ENCODE measurements around the gene TRA2A.

The TRA2A gene

DNA sequence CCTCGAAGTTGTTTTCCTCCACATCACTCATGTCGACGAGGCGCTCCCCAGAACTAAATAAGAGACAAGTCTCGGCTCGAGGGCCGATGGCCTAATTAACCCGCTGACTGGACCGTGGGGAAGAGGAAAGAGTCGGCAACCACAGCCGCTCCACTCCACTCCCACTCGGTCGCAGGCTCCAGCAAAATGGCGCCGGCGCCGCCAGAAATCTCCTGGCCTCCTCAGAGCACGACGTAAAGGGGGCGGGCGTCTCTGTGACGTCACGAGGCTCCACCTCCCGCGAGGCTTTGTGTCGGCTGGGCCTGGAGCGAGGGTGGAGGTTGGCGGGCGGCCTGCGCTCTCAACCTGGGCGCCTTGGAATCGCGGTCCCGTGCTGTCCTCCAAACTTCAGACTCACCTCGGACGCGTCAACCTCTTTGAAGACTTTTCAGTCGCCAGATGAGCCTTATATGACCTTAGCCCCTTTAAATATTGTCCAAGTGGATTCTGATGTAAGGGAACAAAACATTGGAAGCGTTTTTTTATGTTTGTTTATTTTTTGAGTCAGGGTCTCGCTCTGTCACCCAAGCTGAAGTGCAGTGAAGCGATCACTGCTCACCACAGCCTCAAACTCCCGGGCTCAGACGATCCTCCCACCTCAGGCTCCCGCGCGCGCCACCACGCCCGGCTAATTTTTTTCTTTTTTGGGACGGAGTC, at the start of gene TRA2A:
TRA2A (minus strand) TSS at position 188 of the 696 bp plus-strand sequence; CDS start at position 31, 157 bp downstream.
- Histone ChIP-seq H3K9ac (ENCODE audit: low read length) (peak within 1 kb of the TSS; percentile 99), H3K36me3 (ENCODE audit: control insufficient read depth, insufficient read depth, low read length, severe bottlenecking) (no peaks in the 10 kb centered on the region), H3K9me3 (ENCODE audit: control insufficient read depth, low read length) (no peaks in the 10 kb centered on the region), H3K4me3 (ENCODE audit: low read length) (peak within 1 kb of the TSS; percentile 95), H3K27me3 (replicated peaks; ENCODE audit: control insufficient read depth, insufficient read depth, low read length) (no peaks in the 10 kb centered on the region), H3K4me1 (ENCODE audit: control insufficient read depth, insufficient read depth, low read length) (peaks cover 28% of the 10 kb centered on the region)
- DNase-seq (ENCODE audit: low read depth): peak; percentile 98

DNA sequence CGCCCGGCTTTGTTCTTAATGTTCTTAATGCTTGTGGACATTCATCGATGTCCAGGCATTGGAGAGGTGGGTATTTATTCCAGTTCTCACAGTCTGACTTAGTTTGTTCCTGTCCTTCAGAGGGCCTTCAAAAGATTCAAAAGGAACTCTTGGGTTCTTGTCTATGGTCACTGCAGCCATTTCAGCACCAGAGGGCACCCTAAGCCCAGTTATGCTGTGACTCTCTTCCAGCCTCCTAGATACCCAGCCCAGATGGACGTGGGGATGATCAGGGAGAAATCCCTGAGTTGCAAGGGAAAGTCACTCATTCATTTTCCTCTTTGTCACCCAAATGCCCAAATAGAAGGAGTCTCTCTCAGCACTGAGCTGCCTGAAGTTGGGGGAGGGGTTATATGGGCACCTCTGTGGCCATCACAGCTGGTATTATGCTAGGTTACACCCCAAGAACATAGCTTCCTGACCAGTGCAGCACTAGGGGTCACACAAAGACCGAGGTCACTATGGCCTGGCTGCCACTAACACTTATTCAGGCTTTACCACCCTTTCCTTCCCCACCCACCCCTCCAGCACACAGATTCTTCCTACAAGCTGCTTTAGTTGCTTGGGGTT, 38.9 kb upstream of the TRA2A start:
- peak; percentile 92 for DNase-seq (ENCODE audit: low read depth)
- no peaks in the 10 kb centered on the region for H3K9me3 ChIP-seq (ENCODE audit: control insufficient read depth, low read length)
- H3K36me3 ChIP-seq (ENCODE audit: control insufficient read depth, insufficient read depth, low read length, severe bottlenecking): no peaks in the 10 kb centered on the region
- H3K4me1 ChIP-seq (ENCODE audit: control insufficient read depth, insufficient read depth, low read length): no peaks in the 10 kb centered on the region
- H3K9ac ChIP-seq (ENCODE audit: low read length): no peak overlapping the region
- H3K27me3 ChIP-seq (replicated peaks; ENCODE audit: control insufficient read depth, insufficient read depth, low read length): no peaks in the 10 kb centered on the region
- H3K4me3 ChIP-seq (ENCODE audit: low read length): no peak overlapping the region

DNA sequence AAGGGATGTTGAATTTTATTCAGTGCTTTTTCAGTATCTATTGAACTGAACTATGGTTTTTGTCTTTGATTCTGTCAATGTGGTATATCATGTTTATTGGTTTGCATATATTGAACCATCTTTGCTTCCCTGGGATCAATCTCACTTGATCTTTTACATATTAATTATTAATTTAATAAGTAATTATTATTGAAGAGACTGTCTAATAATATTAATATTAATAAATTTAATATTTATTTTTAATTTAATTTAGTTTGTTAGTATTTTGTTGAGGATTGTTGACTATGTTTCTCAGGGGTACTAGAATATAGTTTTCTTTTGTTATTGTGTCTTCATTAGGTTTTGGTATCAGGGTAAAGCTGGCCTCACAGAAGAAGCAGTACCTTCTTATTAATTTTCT, 26.5 kb upstream of the TRA2A start:
- Histone ChIP-seq H3K9me3 (ENCODE audit: control insufficient read depth, low read length) (peaks cover 7% of the 10 kb centered on the region), H3K9ac (ENCODE audit: low read length) (no peak overlapping the region), H3K27me3 (replicated peaks; ENCODE audit: control insufficient read depth, insufficient read depth, low read length) (no peaks in the 10 kb centered on the region), H3K4me1 (ENCODE audit: control insufficient read depth, insufficient read depth, low read length) (no peaks in the 10 kb centered on the region), H3K36me3 (ENCODE audit: control insufficient read depth, insufficient read depth, low read length, severe bottlenecking) (no peaks in the 10 kb centered on the region), H3K4me3 (ENCODE audit: low read length) (no peak overlapping the region)
- DNase-seq (ENCODE audit: low read depth): no peak

DNA sequence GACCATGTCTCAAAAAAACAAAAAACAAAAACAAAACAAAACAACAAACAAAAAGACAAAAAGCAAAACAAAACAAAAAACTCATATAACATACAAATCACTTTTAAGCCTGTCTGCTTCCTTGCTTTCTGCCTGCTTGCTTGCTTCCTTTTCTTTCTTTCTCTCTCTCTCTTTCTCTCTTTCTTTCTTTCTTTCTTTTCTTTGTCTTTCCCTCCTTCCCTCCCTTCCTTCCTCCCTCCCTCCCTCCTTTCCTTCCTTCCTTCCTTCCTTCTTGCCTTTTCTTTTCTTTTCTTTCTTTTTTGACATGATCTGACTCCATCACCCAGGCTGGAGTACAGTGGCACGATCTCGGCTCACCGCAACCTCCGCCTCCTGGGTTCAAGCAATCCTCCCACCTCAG, 15.9 kb upstream of the TRA2A start:
- Histone ChIP-seq H3K4me3 (ENCODE audit: low read length) (no peak overlapping the region), H3K4me1 (ENCODE audit: control insufficient read depth, insufficient read depth, low read length) (no peaks in the 10 kb centered on the region), H3K9me3 (ENCODE audit: control insufficient read depth, low read length) (peaks cover 3% of the 10 kb centered on the region), H3K9ac (ENCODE audit: low read length) (no peak overlapping the region), H3K27me3 (replicated peaks; ENCODE audit: control insufficient read depth, insufficient read depth, low read length) (peaks cover 4% of the 10 kb centered on the region), H3K36me3 (ENCODE audit: control insufficient read depth, insufficient read depth, low read length, severe bottlenecking) (no peaks in the 10 kb centered on the region)
- DNase-seq (ENCODE audit: low read depth): no peak

DNA sequence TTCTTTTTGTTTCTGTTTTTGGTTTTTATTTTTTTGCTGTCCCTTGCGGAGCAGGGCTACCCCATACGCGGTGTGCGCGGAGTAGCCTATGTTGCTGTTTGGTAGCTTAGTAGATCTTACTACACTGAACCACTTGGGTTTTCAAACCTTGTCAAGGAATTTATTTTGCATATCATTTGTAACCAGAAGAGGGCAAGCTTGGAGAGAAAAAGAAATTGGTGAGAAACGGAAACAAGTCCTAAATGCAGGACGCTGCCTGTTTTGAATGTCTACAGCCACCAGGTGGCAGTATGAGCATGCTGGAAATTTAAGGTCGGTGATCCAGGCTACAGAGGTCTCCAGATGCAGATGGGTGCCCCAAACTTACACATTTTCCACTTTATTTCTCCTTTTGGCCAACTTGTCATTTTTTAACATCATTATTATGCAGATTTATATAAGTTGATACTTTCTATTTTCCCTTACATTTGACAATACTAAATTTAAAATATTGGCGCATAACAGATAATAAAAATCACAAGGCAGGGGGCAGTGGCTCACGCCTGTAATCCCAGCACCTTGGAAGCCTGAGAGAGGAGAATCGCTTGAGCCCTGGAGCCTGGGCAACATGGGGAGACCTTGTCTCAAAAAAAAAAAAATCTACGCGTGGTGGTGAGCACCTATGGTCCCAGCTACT, 15.3 kb upstream of the TRA2A start:
- Histone ChIP-seq H3K9ac (ENCODE audit: low read length) (no peak overlapping the region), H3K36me3 (ENCODE audit: control insufficient read depth, insufficient read depth, low read length, severe bottlenecking) (no peaks in the 10 kb centered on the region), H3K4me3 (ENCODE audit: low read length) (no peak overlapping the region), H3K9me3 (ENCODE audit: control insufficient read depth, low read length) (peaks cover 4% of the 10 kb centered on the region), H3K4me1 (ENCODE audit: control insufficient read depth, insufficient read depth, low read length) (no peaks in the 10 kb centered on the region), H3K27me3 (replicated peaks; ENCODE audit: control insufficient read depth, insufficient read depth, low read length) (peaks cover 4% of the 10 kb centered on the region)
- peak; percentile 94 for DNase-seq (ENCODE audit: low read depth)

DNA sequence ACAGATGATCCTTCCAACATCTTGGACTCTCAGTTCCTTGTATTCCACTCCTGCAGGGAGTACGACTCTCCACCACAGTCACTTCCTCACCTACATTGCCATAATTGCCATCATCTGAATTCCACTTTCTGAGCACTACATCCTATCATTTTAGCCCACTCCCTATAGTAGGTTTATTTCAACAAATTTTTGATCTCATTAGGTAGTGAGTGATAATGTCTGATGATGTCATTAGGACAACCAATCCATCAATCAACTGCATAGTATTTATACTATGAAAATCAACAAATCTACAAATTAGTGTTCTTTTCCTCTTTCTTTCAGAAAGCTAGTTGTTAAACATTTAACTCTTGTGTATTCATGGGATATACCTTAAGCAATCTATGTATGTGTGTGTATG, 13.7 kb upstream of the TRA2A start:
- no peaks in the 10 kb centered on the region for H3K36me3 ChIP-seq (ENCODE audit: control insufficient read depth, insufficient read depth, low read length, severe bottlenecking)
- peaks cover 4% of the 10 kb centered on the region for H3K9me3 ChIP-seq (ENCODE audit: control insufficient read depth, low read length)

DNA sequence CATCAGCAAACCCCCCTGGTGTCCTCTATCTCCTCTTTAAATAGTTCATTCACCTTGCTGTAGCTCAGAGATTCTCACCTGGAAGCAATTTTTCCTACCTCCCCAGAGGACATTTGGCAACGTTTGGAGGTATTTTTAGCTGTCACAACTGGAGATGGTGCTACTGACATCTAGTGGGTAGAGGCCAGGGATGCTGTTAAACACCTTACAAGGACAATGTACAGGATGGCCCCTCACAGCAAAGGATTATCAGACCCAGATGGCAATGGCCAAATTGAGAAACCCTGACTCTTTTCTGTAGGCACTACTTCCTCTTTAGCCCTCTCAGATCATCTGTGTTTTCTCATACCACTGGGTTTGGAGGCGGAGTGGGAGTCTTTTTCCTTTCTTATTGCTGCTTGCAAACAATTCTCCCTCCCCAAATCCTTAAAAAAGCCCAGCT, 13.2 kb upstream of the TRA2A start:
- peak; percentile 62 for DNase-seq (ENCODE audit: low read depth)
- H3K9me3 ChIP-seq (ENCODE audit: control insufficient read depth, low read length): peaks cover 4% of the 10 kb centered on the region
- H3K4me3 ChIP-seq (ENCODE audit: low read length): no peak overlapping the region

More for the DNA sequence above, 13.7 kb upstream of the TRA2A start:
- no peak for DNase-seq (ENCODE audit: low read depth)
- Histone ChIP-seq H3K9ac (ENCODE audit: low read length) (no peak overlapping the region), H3K4me1 (ENCODE audit: control insufficient read depth, insufficient read depth, low read length) (no peaks in the 10 kb centered on the region), H3K27me3 (replicated peaks; ENCODE audit: control insufficient read depth, insufficient read depth, low read length) (peaks cover 4% of the 10 kb centered on the region), H3K4me3 (ENCODE audit: low read length) (no peak overlapping the region)

DNA sequence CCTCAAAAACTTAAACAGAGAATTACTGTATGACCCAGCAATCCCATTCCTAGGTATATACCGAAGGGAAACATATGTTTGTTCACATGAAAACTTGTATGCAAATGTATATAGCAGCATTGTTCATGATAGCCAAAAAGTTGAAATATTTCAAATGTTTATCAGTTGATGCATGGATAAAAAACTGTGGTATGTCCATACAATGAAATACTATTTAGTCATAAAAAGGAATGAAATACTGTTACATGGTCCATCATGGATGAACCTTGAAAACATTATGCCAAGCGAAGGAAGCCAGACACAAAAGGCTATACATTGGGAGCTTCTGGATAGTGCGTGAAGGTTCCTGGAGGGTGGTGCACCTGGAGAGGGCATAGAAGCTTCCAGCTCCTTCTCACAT, 11.0 kb upstream of the TRA2A start:
- Histone ChIP-seq H3K36me3 (ENCODE audit: control insufficient read depth, insufficient read depth, low read length, severe bottlenecking) (no peaks in the 10 kb centered on the region), H3K9me3 (ENCODE audit: control insufficient read depth, low read length) (peaks cover 4% of the 10 kb centered on the region), H3K27me3 (replicated peaks; ENCODE audit: control insufficient read depth, insufficient read depth, low read length) (no peaks in the 10 kb centered on the region), H3K9ac (ENCODE audit: low read length) (no peak overlapping the region), H3K4me1 (ENCODE audit: control insufficient read depth, insufficient read depth, low read length) (no peaks in the 10 kb centered on the region), H3K4me3 (ENCODE audit: low read length) (no peak overlapping the region)
- DNase-seq (ENCODE audit: low read depth): no peak

More for the DNA sequence above, 13.2 kb upstream of the TRA2A start:
- H3K4me1 ChIP-seq (ENCODE audit: control insufficient read depth, insufficient read depth, low read length): no peaks in the 10 kb centered on the region
- H3K9ac ChIP-seq (ENCODE audit: low read length): no peak overlapping the region
- peaks cover 4% of the 10 kb centered on the region for H3K27me3 ChIP-seq (replicated peaks; ENCODE audit: control insufficient read depth, insufficient read depth, low read length)
- H3K36me3 ChIP-seq (ENCODE audit: control insufficient read depth, insufficient read depth, low read length, severe bottlenecking): no peaks in the 10 kb centered on the region

DNA sequence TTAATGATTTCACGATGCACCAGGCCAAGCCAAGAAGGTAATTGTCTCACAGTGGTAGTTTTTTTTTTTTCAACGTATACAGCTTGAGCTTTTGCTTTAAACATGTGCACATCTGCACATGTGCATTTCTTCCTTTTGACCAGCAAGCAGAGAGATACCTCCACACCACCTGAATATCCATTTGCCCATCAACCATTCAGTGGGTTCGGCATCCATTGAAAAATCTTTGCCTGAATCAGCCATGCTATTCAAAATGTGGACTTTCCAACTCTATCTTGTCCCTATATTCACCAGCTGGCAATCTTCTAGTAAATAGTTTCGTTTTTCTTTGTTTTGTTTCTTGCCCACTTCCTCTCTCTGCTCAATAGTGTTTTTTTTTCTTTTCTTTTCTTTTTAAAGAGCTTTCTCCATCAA, 7.7 kb upstream of the TRA2A start:
- H3K4me1 ChIP-seq (ENCODE audit: control insufficient read depth, insufficient read depth, low read length): no peaks in the 10 kb centered on the region
- no peaks in the 10 kb centered on the region for H3K36me3 ChIP-seq (ENCODE audit: control insufficient read depth, insufficient read depth, low read length, severe bottlenecking)
- H3K9me3 ChIP-seq (ENCODE audit: control insufficient read depth, low read length): peaks cover 4% of the 10 kb centered on the region
- DNase-seq (ENCODE audit: low read depth): no peak
- H3K27me3 ChIP-seq (replicated peaks; ENCODE audit: control insufficient read depth, insufficient read depth, low read length): no peaks in the 10 kb centered on the region
- H3K4me3 ChIP-seq (ENCODE audit: low read length): no peak overlapping the region
- H3K9ac ChIP-seq (ENCODE audit: low read length): no peak overlapping the region

DNA sequence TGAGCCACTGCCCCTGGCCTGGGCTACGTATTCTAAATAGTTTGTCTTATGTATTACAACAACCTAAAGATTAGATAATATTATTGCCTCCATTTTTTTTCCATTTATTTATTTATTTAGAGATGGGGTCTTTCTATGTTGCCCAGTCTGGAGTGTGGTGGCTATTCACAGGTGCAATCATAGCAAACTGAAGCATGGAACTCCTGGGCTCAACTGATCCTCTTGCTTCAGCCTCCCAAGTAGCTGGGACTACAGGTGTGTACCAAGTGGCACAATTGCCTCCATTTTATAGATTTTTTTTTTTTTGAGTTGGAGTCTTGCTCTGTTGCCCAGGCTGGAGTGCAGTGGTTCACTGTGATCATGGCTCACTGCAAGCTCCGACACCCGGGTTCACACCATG, 6.5 kb upstream of the TRA2A start:
- H3K9me3 ChIP-seq (ENCODE audit: control insufficient read depth, low read length): peaks cover 4% of the 10 kb centered on the region
- H3K27me3 ChIP-seq (replicated peaks; ENCODE audit: control insufficient read depth, insufficient read depth, low read length): no peaks in the 10 kb centered on the region
- DNase-seq (ENCODE audit: low read depth): no peak
- no peaks in the 10 kb centered on the region for H3K4me1 ChIP-seq (ENCODE audit: control insufficient read depth, insufficient read depth, low read length)
- no peak overlapping the region for H3K4me3 ChIP-seq (ENCODE audit: low read length)
- no peaks in the 10 kb centered on the region for H3K36me3 ChIP-seq (ENCODE audit: control insufficient read depth, insufficient read depth, low read length, severe bottlenecking)
- H3K9ac ChIP-seq (ENCODE audit: low read length): no peak overlapping the region

DNA sequence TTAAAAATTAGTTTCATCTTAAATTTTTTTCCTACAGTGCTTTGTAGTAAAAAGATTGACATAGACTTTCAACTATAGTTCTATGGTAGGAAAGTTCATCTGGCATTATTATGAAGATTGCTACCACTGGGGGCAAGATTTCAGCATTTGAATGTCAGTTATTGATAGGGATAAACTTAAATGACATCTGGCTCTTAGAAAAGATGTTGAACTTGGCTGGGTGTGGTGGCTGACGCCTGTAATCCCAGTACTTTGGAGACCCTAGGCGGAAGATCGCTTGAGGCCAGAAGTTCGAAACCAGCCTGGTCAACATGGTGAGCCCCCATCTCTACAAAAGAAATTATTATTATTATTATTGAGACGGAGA, 1.4 kb upstream of the TRA2A start:
- DNase-seq (ENCODE audit: low read depth): no peak
- no peaks in the 10 kb centered on the region for H3K27me3 ChIP-seq (replicated peaks; ENCODE audit: control insufficient read depth, insufficient read depth, low read length)
- H3K4me3 ChIP-seq (ENCODE audit: low read length): no peak overlapping the region
- no peaks in the 10 kb centered on the region for H3K9me3 ChIP-seq (ENCODE audit: control insufficient read depth, low read length)
- H3K9ac ChIP-seq (ENCODE audit: low read length): no peak overlapping the region
- no peaks in the 10 kb centered on the region for H3K36me3 ChIP-seq (ENCODE audit: control insufficient read depth, insufficient read depth, low read length, severe bottlenecking)
- peaks cover 18% of the 10 kb centered on the region for H3K4me1 ChIP-seq (ENCODE audit: control insufficient read depth, insufficient read depth, low read length)
